GM12878 (cell line): Measurements from ENCODE around the gene ZNF410. TPM values are rescaled to one million over a fixed set of nuclear protein-coding genes. Genes with fewer than 3 reads are reported as not detected.

Experiments
- ATF7 ChIP-seq: fragments of 450-650 bp; IDR thresholded peaks from 2 replicates; pipeline ENCODE4 v1.6.1; 2016; ENCODE audit warnings: low read depth, mild to moderate bottlenecking
- BHLHE40 ChIP-seq, 2 experiments: fragments of 450-650 bp in 1 of 2; IDR thresholded peaks; 2 replicates each; pipeline ENCODE4 v1.6.1; 2011 to 2017; ENCODE audit warnings: low read depth in 2 of 2, borderline replicate concordance in 1 of 2, improper control_type of control experiment in 1 of 2, low read length in 1 of 2, mild to moderate bottlenecking in 1 of 2
- BRCA1 ChIP-seq: IDR thresholded peaks from 2 replicates; pipeline ENCODE4 v1.6.1; 2011; ENCODE audit warnings: low read depth, low read length, improper control_type of control experiment
- EED ChIP-seq: sonication (generic); IDR thresholded peaks from 2 replicates; pipeline ENCODE4 v1.6.1; 2016; ENCODE audit warnings: antibody characterized with exemption, low read depth
- ESRRA ChIP-seq: IDR thresholded peaks from 2 replicates; pipeline ENCODE4 v1.6.1; 2012; ENCODE audit warnings: mild to moderate bottlenecking, low read length, improper control_type of control experiment
- EZH2 ChIP-seq: IDR thresholded peaks from 2 replicates; pipeline ENCODE4 v1.6.1; 2012; ENCODE audit warnings: low read depth, mild to moderate bottlenecking, control low read depth, inconsistent platforms, low read length, borderline replicate concordance; ENCODE audit not compliant: control insufficient read depth
- FOS ChIP-seq: IDR thresholded peaks from 3 replicates; pipeline ENCODE4 v1.6.1; 2011; ENCODE audit warnings: borderline replicate concordance; ENCODE audit not compliant: insufficient read length; ENCODE audit errors: extremely low read depth
- GABPA ChIP-seq: IDR thresholded peaks from 2 replicates; pipeline ENCODE4 v1.6.1; 2014; ENCODE audit warnings: antibody characterized with exemption, low read depth, mild to moderate bottlenecking, inconsistent platforms
- HDAC2 ChIP-seq: fragments of 200-600 bp; sonication (generic); IDR thresholded peaks from 2 replicates; pipeline ENCODE4 v1.6.1; 2017
- MXI1 ChIP-seq: fragments of 150-350 bp; IDR thresholded peaks from 2 replicates; pipeline ENCODE4 v1.6.1; 2011; ENCODE audit warnings: low read depth, mild to moderate bottlenecking, inconsistent platforms, low read length, improper control_type of control experiment
- NR2F1 ChIP-seq: fragments of 450-650 bp; conservative IDR thresholded peaks from 2 replicates; pipeline ENCODE4 v1.6.1; 2017; ENCODE audit warnings: mild to moderate bottlenecking
- RAD21 ChIP-seq: IDR thresholded peaks from 2 replicates; pipeline ENCODE4 v1.6.1; 2011; ENCODE audit warnings: mild to moderate bottlenecking, low read depth, low read length, moderate library complexity; ENCODE audit not compliant: insufficient read depth
- SP1 ChIP-seq: IDR thresholded peaks from one replicate; pipeline ENCODE4 v1.6.1; 2011; ENCODE audit warnings: low read depth, low read length
- SREBF1 ChIP-seq: IDR thresholded peaks from 2 replicates; pipeline ENCODE4 v1.6.1; 2012; ENCODE audit warnings: mild to moderate bottlenecking, low read length
- SREBF2 ChIP-seq: IDR thresholded peaks from 2 replicates; pipeline ENCODE4 v1.6.1; 2012; ENCODE audit warnings: mild to moderate bottlenecking, low read length
- TARDBP ChIP-seq: IDR thresholded peaks from 2 replicates; pipeline ENCODE4 v1.6.1; 2016; ENCODE audit warnings: borderline replicate concordance
- polyA plus RNA-seq, 11 experiments: library from polyadenylated mRNA; depleted of rRNA in 4 of 11; unstranded in 6 of 11; stranded (reverse) in 5 of 11; fragments of >200 nt; fragmentation: Nextera tagmentation in 4 of 11; fragmentation: Illumina TruSeq in 1 of 11; extraction: Ambion mirVana in 4 of 11; extraction: Trizol in 1 of 11; gene quantifications; 1 replicate in 1 of 11; 2 replicates in 10 of 11; pipeline versions ENCODE4 v1.2.1 to v1.2.3, GENCODE V29; 2011 to 2016; ENCODE audit warnings: inconsistent platforms in 2 of 11, missing spikeins in 2 of 11, low read depth in 1 of 11
- total RNA-seq, 4 experiments: library from RNA; depleted of rRNA in 3 of 4; stranded (reverse); fragments of >200 nt in 3 of 4; fragmentation: Illumina TruSeq in 1 of 4; extraction: Trizol in 1 of 4; gene quantifications; 2 replicates each; pipeline versions ENCODE4 v1.2.1 to v1.2.3, GENCODE V29; 2013 to 2021
- TF ChIP-seq, protein P1 (sequence below): fragments of 450-650 bp; formaldehyde crosslinking; IDR thresholded peaks from 2 replicates; pipeline ENCODE4 v1.5.0; 2022; ENCODE audit warnings: mild to moderate bottlenecking, missing genetic modification characterization
- TF ChIP-seq, protein P2 (sequence below): IDR thresholded peaks from 2 replicates; pipeline ENCODE4 v1.6.1; 2012; ENCODE audit warnings: improper control_type of control experiment, low read depth, low read length; ENCODE audit not compliant: insufficient replicate concordance

ZNF410 gene
- total and polyA plus RNA-seq, 10 of the 15 experiments (the other 5 are each of a cell fraction or from before 2014, with no cell fraction given), result 31.2 to 56.6 (median 47.7) TPM

DNA sequence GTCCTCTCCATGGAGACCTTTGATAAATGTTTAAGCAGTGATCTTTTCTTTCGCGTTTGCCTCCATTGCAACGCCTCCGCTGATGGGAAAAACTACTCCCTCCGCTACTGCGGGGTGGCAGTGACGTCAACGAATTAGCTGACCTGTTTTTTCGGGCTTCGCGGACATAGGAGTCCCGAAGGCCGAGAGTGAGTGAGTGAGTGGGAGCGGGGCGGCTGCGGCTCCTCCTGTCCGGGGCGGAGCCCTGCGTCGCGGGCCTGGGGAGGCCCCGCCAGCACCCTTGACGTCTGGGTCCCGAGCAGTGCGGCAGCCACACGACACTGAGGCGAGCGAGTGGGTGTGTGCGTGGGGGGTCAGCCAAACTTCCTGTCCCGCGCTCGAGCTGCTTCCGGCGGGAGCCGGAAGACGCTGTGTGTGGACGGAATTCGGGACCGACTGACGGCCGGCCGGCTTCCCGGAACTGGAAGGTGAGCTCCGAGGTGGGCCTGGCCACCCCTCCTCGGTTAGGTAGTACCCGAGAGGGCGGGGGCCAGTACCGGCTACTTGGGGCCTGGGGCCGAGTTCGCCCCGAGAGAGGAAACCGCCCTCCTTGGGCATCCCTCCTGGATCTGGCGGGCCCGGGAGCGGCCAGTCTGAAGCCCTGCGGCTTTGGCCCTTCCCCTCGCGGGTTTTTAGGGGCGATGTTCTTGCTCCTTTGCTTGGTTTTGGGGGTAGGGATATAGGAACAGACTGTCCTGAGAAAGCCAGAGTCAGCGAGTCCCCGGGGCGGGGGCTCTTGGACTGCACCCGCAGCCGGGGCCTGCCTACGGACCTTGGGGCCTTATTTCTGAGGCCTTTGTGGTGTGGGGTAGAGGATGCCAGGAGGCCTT, at the start of gene ZNF410 (continued):
- TF ChIP-seq RAD21, result no peak
- no peak for TF ChIP-seq SP1
- no peak; the same call in 1 of the 2 replicates for TF ChIP-seq BRCA1
- TF ChIP-seq BHLHE40 (IDR thresholded peaks at IDR 0.05; ENCODE audit: borderline replicate concordance in 1 of 2, low read depth in 2 of 2, low read length in 1 of 2), result peak; percentile 88 to 96
- TF ChIP-seq, protein P1, sequence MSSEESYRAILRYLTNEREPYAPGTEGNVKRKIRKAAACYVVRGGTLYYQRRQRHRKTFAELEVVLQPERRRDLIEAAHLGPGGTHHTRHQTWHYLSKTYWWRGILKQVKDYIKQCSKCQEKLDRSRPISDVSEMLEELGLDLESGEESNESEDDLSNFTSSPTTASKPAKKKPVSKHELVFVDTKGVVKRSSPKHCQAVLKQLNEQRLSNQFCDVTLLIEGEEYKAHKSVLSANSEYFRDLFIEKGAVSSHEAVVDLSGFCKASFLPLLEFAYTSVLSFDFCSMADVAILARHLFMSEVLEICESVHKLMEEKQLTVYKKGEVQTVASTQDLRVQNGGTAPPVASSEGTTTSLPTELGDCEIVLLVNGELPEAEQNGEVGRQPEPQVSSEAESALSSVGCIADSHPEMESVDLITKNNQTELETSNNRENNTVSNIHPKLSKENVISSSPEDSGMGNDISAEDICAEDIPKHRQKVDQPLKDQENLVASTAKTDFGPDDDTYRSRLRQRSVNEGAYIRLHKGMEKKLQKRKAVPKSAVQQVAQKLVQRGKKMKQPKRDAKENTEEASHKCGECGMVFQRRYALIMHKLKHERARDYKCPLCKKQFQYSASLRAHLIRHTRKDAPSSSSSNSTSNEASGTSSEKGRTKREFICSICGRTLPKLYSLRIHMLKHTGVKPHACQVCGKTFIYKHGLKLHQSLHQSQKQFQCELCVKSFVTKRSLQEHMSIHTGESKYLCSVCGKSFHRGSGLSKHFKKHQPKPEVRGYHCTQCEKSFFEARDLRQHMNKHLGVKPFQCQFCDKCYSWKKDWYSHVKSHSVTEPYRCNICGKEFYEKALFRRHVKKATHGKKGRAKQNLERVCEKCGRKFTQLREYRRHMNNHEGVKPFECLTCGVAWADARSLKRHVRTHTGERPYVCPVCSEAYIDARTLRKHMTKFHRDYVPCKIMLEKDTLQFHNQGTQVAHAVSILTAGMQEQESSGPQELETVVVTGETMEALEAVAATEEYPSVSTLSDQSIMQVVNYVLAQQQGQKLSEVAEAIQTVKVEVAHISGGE (CRISPR knock-in tag), result peak; percentile 80
- TF ChIP-seq NR2F1, result peak; percentile 59
- peak; percentile 96 for TF ChIP-seq ATF7
- TF ChIP-seq MXI1, result peak; percentile 83; the same call in 1 of the 2 replicates
- TF ChIP-seq, protein P2, sequence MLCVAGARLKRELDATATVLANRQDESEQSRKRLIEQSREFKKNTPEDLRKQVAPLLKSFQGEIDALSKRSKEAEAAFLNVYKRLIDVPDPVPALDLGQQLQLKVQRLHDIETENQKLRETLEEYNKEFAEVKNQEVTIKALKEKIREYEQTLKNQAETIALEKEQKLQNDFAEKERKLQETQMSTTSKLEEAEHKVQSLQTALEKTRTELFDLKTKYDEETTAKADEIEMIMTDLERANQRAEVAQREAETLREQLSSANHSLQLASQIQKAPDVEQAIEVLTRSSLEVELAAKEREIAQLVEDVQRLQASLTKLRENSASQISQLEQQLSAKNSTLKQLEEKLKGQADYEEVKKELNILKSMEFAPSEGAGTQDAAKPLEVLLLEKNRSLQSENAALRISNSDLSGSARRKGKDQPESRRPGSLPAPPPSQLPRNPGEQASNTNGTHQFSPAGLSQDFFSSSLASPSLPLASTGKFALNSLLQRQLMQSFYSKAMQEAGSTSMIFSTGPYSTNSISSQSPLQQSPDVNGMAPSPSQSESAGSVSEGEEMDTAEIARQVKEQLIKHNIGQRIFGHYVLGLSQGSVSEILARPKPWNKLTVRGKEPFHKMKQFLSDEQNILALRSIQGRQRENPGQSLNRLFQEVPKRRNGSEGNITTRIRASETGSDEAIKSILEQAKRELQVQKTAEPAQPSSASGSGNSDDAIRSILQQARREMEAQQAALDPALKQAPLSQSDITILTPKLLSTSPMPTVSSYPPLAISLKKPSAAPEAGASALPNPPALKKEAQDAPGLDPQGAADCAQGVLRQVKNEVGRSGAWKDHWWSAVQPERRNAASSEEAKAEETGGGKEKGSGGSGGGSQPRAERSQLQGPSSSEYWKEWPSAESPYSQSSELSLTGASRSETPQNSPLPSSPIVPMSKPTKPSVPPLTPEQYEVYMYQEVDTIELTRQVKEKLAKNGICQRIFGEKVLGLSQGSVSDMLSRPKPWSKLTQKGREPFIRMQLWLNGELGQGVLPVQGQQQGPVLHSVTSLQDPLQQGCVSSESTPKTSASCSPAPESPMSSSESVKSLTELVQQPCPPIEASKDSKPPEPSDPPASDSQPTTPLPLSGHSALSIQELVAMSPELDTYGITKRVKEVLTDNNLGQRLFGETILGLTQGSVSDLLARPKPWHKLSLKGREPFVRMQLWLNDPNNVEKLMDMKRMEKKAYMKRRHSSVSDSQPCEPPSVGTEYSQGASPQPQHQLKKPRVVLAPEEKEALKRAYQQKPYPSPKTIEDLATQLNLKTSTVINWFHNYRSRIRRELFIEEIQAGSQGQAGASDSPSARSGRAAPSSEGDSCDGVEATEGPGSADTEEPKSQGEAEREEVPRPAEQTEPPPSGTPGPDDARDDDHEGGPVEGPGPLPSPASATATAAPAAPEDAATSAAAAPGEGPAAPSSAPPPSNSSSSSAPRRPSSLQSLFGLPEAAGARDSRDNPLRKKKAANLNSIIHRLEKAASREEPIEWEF, result no peak
- no peak for TF ChIP-seq FOS
- TF ChIP-seq GABPA, result peak; percentile 95
- TF ChIP-seq EED, result peak; percentile 71
- no peak for TF ChIP-seq HDAC2
- TF ChIP-seq SREBF2, result peak; percentile 28
- no peak for TF ChIP-seq ESRRA
- TF ChIP-seq TARDBP, result peak; percentile 8; the same call in 1 of the 2 replicates
- TF ChIP-seq EZH2, result no peak
- TF ChIP-seq SREBF1, result no peak; the same call in 1 of the 2 replicates
